H1 (cell line): ENCODE results near the gene MTG1. TPM values are rescaled to one million over a fixed set of nuclear protein-coding genes. Genes with fewer than 3 reads are reported as not detected.

Experiments
- BRCA1 ChIP-seq: IDR thresholded peaks from 2 replicates; pipeline ENCODE4 v1.6.1; 2012; ENCODE audit warnings: low read depth, low read length, improper control_type of control experiment
- CBX5 ChIP-seq: fragments of 300-800, 300-1000 bp; sonication (generic); IDR thresholded peaks from 2 replicates; pipeline ENCODE4 v1.7.1; 2016; ENCODE audit warnings: antibody characterized with exemption, low read length, low read depth
- EZH2 ChIP-seq: fragments of 200-600 bp; sonication (generic); IDR thresholded peaks from 2 replicates; pipeline ENCODE4 v1.7.1; 2012; ENCODE audit warnings: low read depth, mild to moderate bottlenecking, moderate library complexity, low read length, inconsistent platforms; ENCODE audit not compliant: severe bottlenecking
- HDAC6 ChIP-seq: IDR thresholded peaks from one replicate; pipeline ENCODE4 v1.7.1; 2012; ENCODE audit warnings: low read depth, mild to moderate bottlenecking, inconsistent platforms, low read length, moderate library complexity
- NRF1 ChIP-seq: IDR thresholded peaks from 2 replicates; pipeline ENCODE4 v1.6.1; 2011; ENCODE audit warnings: mild to moderate bottlenecking, low read depth, low read length, improper control_type of control experiment
- SP1 ChIP-seq: IDR thresholded peaks from 2 replicates; pipeline ENCODE4 v1.6.1; 2011; ENCODE audit warnings: low read depth, low read length
- ZNF274 ChIP-seq: IDR thresholded peaks from 2 replicates; pipeline ENCODE4 v1.7.0; 2012; ENCODE audit warnings: low read length, borderline replicate concordance; ENCODE audit errors: extremely low read depth
- polyA plus RNA-seq, 7 experiments: library from polyadenylated mRNA; depleted of rRNA in 3 of 7; stranded (reverse) in 5 of 7; unstranded in 2 of 7; fragments of >200 nt in 5 of 7; fragments of 200-250 nt in 2 of 7; gene quantifications; 1 replicate in 5 of 7; 2 replicates in 1 of 7; 4 replicates in 1 of 7; pipeline versions ENCODE4 v1.2.1 to v1.2.3, GENCODE V29; 2011 to 2013; ENCODE audit warnings: missing spikeins in 2 of 7, mixed read lengths in 2 of 7
- total RNA-seq: library from RNA; stranded (reverse); fragmentation: NEBNext Ultra II Directional; extraction: Animal tissue kit (Norgen Biotek cat#: 25700); gene quantifications from 2 replicates; pipeline ENCODE4 v1.2.1, GENCODE V29; 2021

Gene MTG1
- total and polyA plus RNA-seq, 2 of the 8 experiments (the other 6 are each of a cell fraction or from before 2014, with no cell fraction given): 56.6 to 81.6 TPM

- no peak for TF ChIP-seq SP1
- no peak for TF ChIP-seq NRF1
- no peak for TF ChIP-seq HDAC6
- TF ChIP-seq EZH2: no peak
- no peak for TF ChIP-seq CBX5
- no peak for TF ChIP-seq ZNF274
- no peak for TF ChIP-seq BRCA1
These were observed 62.3 kb downstream of the MTG1 start (continued) for GRCh38 chr10:133456041-133456951.
